K562 (cell line): ENCODE measurements around the gene GPX7. TPM values are rescaled to one million over a fixed set of nuclear protein-coding genes. Genes with fewer than 3 reads are reported as not detected.
"Not testable (repeated sequence)": the region's sequence is repeated elsewhere in the genome, so short reads cannot be mapped to it uniquely, and the experiment has no call there.

Source experiments
- ATAC-seq: fragments of 200-7000 bp; cut with Tn5 transposase; 3 replicates; pipeline ENCODE4 v1.9.1; 2020; ENCODE audit warnings: moderate library complexity
- BruUV-seq: library from RNA; stranded (reverse); fragments of 400-500 nt; replicated peaks from 2 replicates; lab custom pipeline; 2021; lab: Mats Ljungman, UMichigan
- CTCF ChIA-PET: fragments of 300-600 bp; formaldehyde crosslinking; extraction: SDS; loops from one replicate; lab custom pipeline; 2021; ENCODE audit warnings: low intra/inter-chr PET ratio; lab: Yijun Ruan, JAX
- POLR2A ChIA-PET: fragments of 300-600, 350-650 bp; sonication (Branson Sonifier 250); formaldehyde crosslinking; extraction: SDS; loops from one replicate; lab custom pipeline; 2021; ENCODE audit warnings: antibody characterized with exemption, inconsistent platforms; lab: Yijun Ruan, JAX
- DNase-seq, 4 experiments: peaks; one replicate each; pipeline versions ENCODE4 v3.0.0 to v3.0.0-alpha.2; 2011 to 2018; ENCODE audit warnings: low spot score in 3 of 4, mixed read lengths in 3 of 4; ENCODE audit errors: extremely low read depth in 1 of 4
- FAIRE-seq: peaks from 2 replicates; lab custom pipeline; 2011; peaks lifted over from hg19 to GRCh38; lab: Jason Lieb, UNC
- H2AFZ ChIP-seq: 2 replicates; pipeline ENCODE4 v1.6.0; 2011; ENCODE audit warnings: low read depth, low read length, control low read depth, inconsistent platforms
- H3K27ac ChIP-seq: fragments of 200-600 bp; 3 replicates; pipeline ENCODE4 v1.8.0; 2011; ENCODE audit warnings: low read depth, mild to moderate bottlenecking, control low read depth, inconsistent platforms, low read length, moderate library complexity, mixed read lengths; ENCODE audit errors: extremely low read depth
- H3K27me3 ChIP-seq, 2 experiments: fragments of 300-600 bp in 1 of 2; 2 replicates in 1 of 2; 3 replicates in 1 of 2; pipeline versions ENCODE4 v1.6.0 to v1.8.0; 2011; ENCODE audit warnings: inconsistent platforms in 2 of 2, low read length in 2 of 2, mild to moderate bottlenecking in 1 of 2, mixed read lengths in 1 of 2, moderate library complexity in 1 of 2; ENCODE audit not compliant: control insufficient read depth in 2 of 2, insufficient read depth in 2 of 2
- H3K36me3 ChIP-seq: fragments of 300-600 bp; 3 replicates; pipeline ENCODE4 v1.8.0; 2011; ENCODE audit warnings: mild to moderate bottlenecking, low read length, inconsistent platforms; ENCODE audit not compliant: control insufficient read depth, insufficient read depth
- H3K4me1 ChIP-seq, 2 experiments: fragments of 200-600 bp in 1 of 2; replicated peaks in 1 of 2; 2 replicates in 1 of 2; 3 replicates in 1 of 2; pipeline versions ENCODE4 v1.5.1 to v1.8.0; 2011; ENCODE audit warnings: inconsistent platforms in 2 of 2, low read length in 2 of 2, mild to moderate bottlenecking in 1 of 2, mixed read lengths in 1 of 2, moderate library complexity in 1 of 2; ENCODE audit not compliant: control insufficient read depth in 2 of 2, insufficient read depth in 2 of 2
- H3K4me2 ChIP-seq: 2 replicates; pipeline ENCODE4 v1.6.1; 2011; ENCODE audit warnings: low read length, control low read depth, inconsistent platforms, mixed read lengths; ENCODE audit not compliant: insufficient read depth
- H3K4me3 ChIP-seq: fragments of 200-600 bp; sonication (generic), shearing (Covaris generic); 2 replicates; pipeline ENCODE4 v1.5.1; 2016; ENCODE audit warnings: control low read depth, inconsistent platforms
- H3K79me2 ChIP-seq: fragments of 200-600 bp; 3 replicates; pipeline ENCODE4 v1.8.0; 2011; ENCODE audit warnings: low read length, inconsistent platforms; ENCODE audit not compliant: control insufficient read depth, insufficient read depth
- H3K9ac ChIP-seq, 2 experiments: 2 replicates each; pipeline versions ENCODE4 v1.6.0 to v1.6.1; 2011; ENCODE audit warnings: low read depth in 2 of 2, low read length in 2 of 2, control low read depth in 1 of 2, inconsistent platforms in 1 of 2, mild to moderate bottlenecking in 1 of 2, mixed read lengths in 1 of 2; ENCODE audit not compliant: insufficient read depth in 1 of 2
- H3K9me1 ChIP-seq: one replicate; pipeline ENCODE4 v1.6.0; 2011; ENCODE audit warnings: inconsistent platforms, mild to moderate bottlenecking, low read length, moderate library complexity; ENCODE audit not compliant: control insufficient read depth, insufficient read depth
- H3K9me3 ChIP-seq: replicated peaks from 2 replicates; pipeline ENCODE4 v1.5.1; 2011; ENCODE audit warnings: low read depth, low read length, inconsistent platforms; ENCODE audit not compliant: control insufficient read depth, insufficient read depth
- H4K20me1 ChIP-seq: replicated peaks from 2 replicates; pipeline ENCODE4 v1.6.1; 2011; ENCODE audit warnings: low read length, inconsistent platforms, mixed read lengths; ENCODE audit not compliant: control insufficient read depth, insufficient read depth
- KDM1A ChIP-seq, 2 experiments: fragments of 450-650 bp; IDR thresholded peaks; 2 replicates each; pipeline ENCODE4 v1.6.1; 2016; ENCODE audit warnings: mild to moderate bottlenecking in 2 of 2
- WGBS: fragments of 100-300 bp; shearing (Covaris generic); methylation state at CpG from one replicate; pipeline ENCODE4 v1.1.6; 2016; ENCODE audit warnings: low coverage, mixed read lengths; ENCODE audit not compliant: insufficient coverage; ENCODE audit errors: missing lambda C conversion rate; 5-methylcytosine and 5-hydroxymethylcytosine counted together
- in situ Hi-C: fragments of 300-500 bp; cut with MboI; formaldehyde crosslinking; loops from 4 replicates; pipeline ENCODE4 v1.15.0; 2018; ENCODE audit warnings: inconsistent platforms, mixed read lengths
- intact Hi-C: fragments of 100-400 bp; cut with micrococcal nuclease; formaldehyde crosslinking; loops from 2 replicates; pipeline ENCODE4 v1.14.2; 2022
- polyA plus RNA-seq, 8 experiments: library from polyadenylated mRNA; depleted of rRNA in 4 of 8; stranded (reverse) in 5 of 8; unstranded in 3 of 8; fragments of >200 nt; fragmentation: Nextera tagmentation in 2 of 8; fragmentation: Illumina TruSeq in 1 of 8; extraction: Ambion mirVana in 2 of 8; extraction: Trizol in 1 of 8; gene quantifications; 2 replicates each; pipeline versions ENCODE4 v1.2.1 to v1.2.3, GENCODE V29; 2011 to 2014; ENCODE audit warnings: inconsistent platforms in 1 of 8, missing spikeins in 1 of 8
- total RNA-seq, 7 experiments: library from RNA; depleted of rRNA in 6 of 7; stranded (reverse); fragments of >200 nt in 6 of 7; fragmentation: Illumina TruSeq in 2 of 7; extraction: Trizol in 2 of 7; gene quantifications; 2 replicates each; pipeline versions ENCODE4 v1.2.1 to v1.2.3, GENCODE V29; 2011 to 2021; ENCODE audit warnings: low replicate concordance in 1 of 7
- TF ChIP-seq, protein P1 (sequence below): fragments of 450-650 bp; IDR thresholded peaks from 2 replicates; pipeline ENCODE4 v1.6.1; 2017; ENCODE audit warnings: antibody characterized with exemption

GPX7 gene
- total and polyA plus RNA-seq, 9 of the 15 experiments (the other 6 are each of a cell fraction or from before 2014, with no cell fraction given) = 0.08 TPM; not detected in 8

DNA sequence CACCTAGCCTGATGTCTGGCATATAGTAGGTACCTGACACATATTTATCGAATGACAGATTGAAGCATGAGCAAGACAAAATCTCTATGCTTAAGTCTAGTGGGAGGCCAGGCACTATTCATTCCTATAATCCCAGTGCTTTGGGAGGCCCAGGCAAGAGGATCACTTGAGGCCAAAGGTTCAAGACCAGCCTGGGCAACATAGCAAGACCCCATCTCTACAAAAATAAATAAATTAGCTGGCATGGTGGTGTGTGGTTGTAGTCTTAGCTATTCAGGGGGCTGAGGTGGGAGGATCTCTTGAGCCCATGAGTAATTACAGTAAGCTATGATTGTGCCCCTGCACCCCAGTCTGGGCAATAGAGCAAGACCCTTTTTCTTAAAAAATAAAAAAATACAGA, 26.1 kb upstream of the GPX7 start (continued):
- TF ChIP-seq, protein P1, sequence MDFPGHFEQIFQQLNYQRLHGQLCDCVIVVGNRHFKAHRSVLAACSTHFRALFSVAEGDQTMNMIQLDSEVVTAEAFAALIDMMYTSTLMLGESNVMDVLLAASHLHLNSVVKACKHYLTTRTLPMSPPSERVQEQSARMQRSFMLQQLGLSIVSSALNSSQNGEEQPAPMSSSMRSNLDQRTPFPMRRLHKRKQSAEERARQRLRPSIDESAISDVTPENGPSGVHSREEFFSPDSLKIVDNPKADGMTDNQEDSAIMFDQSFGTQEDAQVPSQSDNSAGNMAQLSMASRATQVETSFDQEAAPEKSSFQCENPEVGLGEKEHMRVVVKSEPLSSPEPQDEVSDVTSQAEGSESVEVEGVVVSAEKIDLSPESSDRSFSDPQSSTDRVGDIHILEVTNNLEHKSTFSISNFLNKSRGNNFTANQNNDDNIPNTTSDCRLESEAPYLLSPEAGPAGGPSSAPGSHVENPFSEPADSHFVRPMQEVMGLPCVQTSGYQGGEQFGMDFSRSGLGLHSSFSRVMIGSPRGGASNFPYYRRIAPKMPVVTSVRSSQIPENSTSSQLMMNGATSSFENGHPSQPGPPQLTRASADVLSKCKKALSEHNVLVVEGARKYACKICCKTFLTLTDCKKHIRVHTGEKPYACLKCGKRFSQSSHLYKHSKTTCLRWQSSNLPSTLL = no peak

DNA sequence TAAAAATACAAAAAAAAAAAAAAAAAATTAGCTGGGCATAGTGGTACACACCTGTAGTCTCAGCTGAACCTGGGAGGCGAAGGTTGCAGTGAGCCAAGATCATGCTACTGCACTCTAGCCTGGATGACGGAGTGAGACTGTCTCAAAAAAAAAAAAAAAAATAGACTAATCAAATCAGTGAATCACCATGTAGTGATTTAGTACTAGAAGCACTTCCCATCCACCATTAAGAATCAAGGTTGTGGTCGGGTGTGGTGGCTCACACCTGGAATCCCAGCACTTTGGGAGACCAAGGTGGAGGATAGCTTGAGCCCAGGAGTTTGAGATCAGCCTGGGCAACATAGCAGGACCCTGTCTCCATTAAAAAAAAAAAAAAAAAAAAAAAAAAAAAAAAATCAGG, 24.1 kb upstream of the GPX7 start:
- DNase-seq, H3K79me2 ChIP-seq, H3K4me2 ChIP-seq, FAIRE-seq, in situ Hi-C loops, H3K4me3 ChIP-seq, H3K27me3 ChIP-seq, H3K9ac ChIP-seq, POLR2A ChIA-PET, H3K36me3 ChIP-seq, H3K4me1 ChIP-seq, BruUV-seq, H3K9me1 ChIP-seq, H2AFZ ChIP-seq, H4K20me1 ChIP-seq, intact Hi-C loops, H3K27ac ChIP-seq, ATAC-seq, H3K9me3 ChIP-seq: not testable (repeated sequence)
- TF ChIP-seq KDM1A (IDR thresholded peaks at IDR 0.05) = peak in 1 of 2 experiments; percentile 53; a peak in 1 of 4 replicates
- CTCF ChIA-PET = interaction anchor here (0.6 kb wide), 1 partner anchor 190 kb away, joined by 3 read pairs; no protein-coding TSS in a partner anchor
- WGBS = 48% methylated on average over 3 of the region's 3 CpGs
